OCI-LY3 (cell line): ENCODE results near the gene CIAPIN1.

Source experiments
- H2AFZ ChIP-seq: fragments of 200-600, 300-600 bp; shearing (Covaris generic); 2 replicates; pipeline ENCODE4 v1.6.0; 2014; ENCODE audit warnings: antibody characterized with exemption, low read depth, low read length
- H3K27ac ChIP-seq: fragments of 200-600, 300-600 bp; sonication (generic); 2 replicates; pipeline ENCODE4 v1.5.1; 2014; ENCODE audit warnings: mild to moderate bottlenecking, low read length, moderate library complexity, mixed read lengths
- H3K27me3 ChIP-seq: fragments of 200-600, 300-600 bp; sonication (generic); 2 replicates; pipeline ENCODE4 v1.6.1; 2014; ENCODE audit warnings: low read depth, low read length, mixed read lengths
- H3K36me3 ChIP-seq: fragments of 200-600, 300-600 bp; sonication (generic); replicated peaks from 2 replicates; pipeline ENCODE3; 2014; ENCODE audit warnings: low read depth, low read length, mixed read lengths
- H3K4me1 ChIP-seq: fragments of 300-600, 200-600 bp; sonication (generic); 2 replicates; pipeline ENCODE4 v1.6.1; 2014; ENCODE audit warnings: low read length, mixed read lengths
- H3K4me2 ChIP-seq: fragments of 200-600, 300-600 bp; sonication (generic); 2 replicates; pipeline ENCODE4 v1.6.1; 2014; ENCODE audit warnings: low read length, mixed read lengths
- H3K4me3 ChIP-seq: fragments of 300-600, 200-600 bp; sonication (generic); 2 replicates; pipeline ENCODE4 v1.5.1; 2014; ENCODE audit warnings: antibody characterized with exemption, mild to moderate bottlenecking, low read length, moderate library complexity
- H3K79me2 ChIP-seq: fragments of 300-600, 200-600 bp; shearing (Covaris generic); 2 replicates; pipeline ENCODE4 v1.6.1; 2014; ENCODE audit warnings: mild to moderate bottlenecking, low read length, mixed read lengths
- H3K9ac ChIP-seq: fragments of 300-600, 200-600 bp; shearing (Covaris generic); 2 replicates; pipeline ENCODE4 v1.6.0; 2014; ENCODE audit warnings: mild to moderate bottlenecking, low read length, moderate library complexity
- H3K9me3 ChIP-seq: fragments of 200-600, 300-600 bp; shearing (Covaris generic); 2 replicates; pipeline ENCODE4 v1.6.1; 2014; ENCODE audit warnings: low read length, mixed read lengths; ENCODE audit not compliant: insufficient read depth
- H4K20me1 ChIP-seq: fragments of 200-600, 300-600 bp; sonication (generic); 2 replicates; pipeline ENCODE4 v1.6.1; 2016; ENCODE audit warnings: low read length, mixed read lengths; ENCODE audit not compliant: insufficient read depth
- EZH2phosphoT487 ChIP-seq: fragments of 200-600 bp; shearing (Covaris generic); IDR thresholded peaks from 2 replicates; pipeline ENCODE4 v1.6.1; 2018; ENCODE audit warnings: antibody characterized with exemption, mixed run types, low read depth
- TF ChIP-seq, protein P1 (sequence below): fragments of 200-600, 300-600 bp; sonication (generic); IDR thresholded peaks from 2 replicates; pipeline ENCODE4 v1.5.1; 2014; ENCODE audit warnings: antibody characterized with exemption, low read length, low read depth

Gene CIAPIN1

DNA sequence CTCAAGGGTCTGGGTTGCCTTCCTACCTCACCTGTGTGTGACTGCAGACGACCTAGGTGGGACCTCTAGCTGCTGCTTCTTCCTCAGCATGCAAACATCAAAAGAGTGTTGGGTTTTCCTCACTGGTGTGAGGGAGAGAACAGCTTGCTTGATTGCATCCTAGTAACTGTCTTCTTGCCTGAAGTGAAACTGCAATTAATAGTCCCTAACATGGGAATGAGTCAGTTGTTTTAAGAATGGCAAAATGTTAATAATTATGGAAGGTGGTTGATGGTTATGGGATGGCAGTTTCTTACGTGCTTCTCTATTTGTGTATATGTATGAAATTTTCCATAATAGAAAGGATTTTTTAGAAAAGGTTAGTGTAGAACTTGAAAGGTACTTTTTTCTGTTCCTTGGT is 21.2 kb upstream of the CIAPIN1 start:
- peaks cover 10% of the 10 kb centered on the region for H3K79me2 ChIP-seq
- no peaks in the 10 kb centered on the region for H3K27me3 ChIP-seq
- H3K27ac ChIP-seq: no peak overlapping the region
- H2AFZ ChIP-seq: no peak overlapping the region
- no peak overlapping the region for H3K4me2 ChIP-seq
- peaks cover 70% of the 10 kb centered on the region for H3K36me3 ChIP-seq
- peaks cover 4% of the 10 kb centered on the region for H3K4me1 ChIP-seq
- no peak overlapping the region for H3K4me3 ChIP-seq
- H4K20me1 ChIP-seq: peaks cover 3% of the 10 kb centered on the region; the same call in 1 of the 2 replicates
- no peaks in the 10 kb centered on the region for H3K9me3 ChIP-seq
- no peak overlapping the region for H3K9ac ChIP-seq
- TF ChIP-seq, protein P1, sequence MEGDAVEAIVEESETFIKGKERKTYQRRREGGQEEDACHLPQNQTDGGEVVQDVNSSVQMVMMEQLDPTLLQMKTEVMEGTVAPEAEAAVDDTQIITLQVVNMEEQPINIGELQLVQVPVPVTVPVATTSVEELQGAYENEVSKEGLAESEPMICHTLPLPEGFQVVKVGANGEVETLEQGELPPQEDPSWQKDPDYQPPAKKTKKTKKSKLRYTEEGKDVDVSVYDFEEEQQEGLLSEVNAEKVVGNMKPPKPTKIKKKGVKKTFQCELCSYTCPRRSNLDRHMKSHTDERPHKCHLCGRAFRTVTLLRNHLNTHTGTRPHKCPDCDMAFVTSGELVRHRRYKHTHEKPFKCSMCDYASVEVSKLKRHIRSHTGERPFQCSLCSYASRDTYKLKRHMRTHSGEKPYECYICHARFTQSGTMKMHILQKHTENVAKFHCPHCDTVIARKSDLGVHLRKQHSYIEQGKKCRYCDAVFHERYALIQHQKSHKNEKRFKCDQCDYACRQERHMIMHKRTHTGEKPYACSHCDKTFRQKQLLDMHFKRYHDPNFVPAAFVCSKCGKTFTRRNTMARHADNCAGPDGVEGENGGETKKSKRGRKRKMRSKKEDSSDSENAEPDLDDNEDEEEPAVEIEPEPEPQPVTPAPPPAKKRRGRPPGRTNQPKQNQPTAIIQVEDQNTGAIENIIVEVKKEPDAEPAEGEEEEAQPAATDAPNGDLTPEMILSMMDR: no peak
- TF ChIP-seq EZH2phosphoT487: no peak

GRCh38 chr16:57464523-57464922 is 17.3 kb upstream of the CIAPIN1 start:
- no peak for TF ChIP-seq EZH2phosphoT487
- TF ChIP-seq, protein P1: no peak
- Histone ChIP-seq H4K20me1 (peaks cover 3% of the 10 kb centered on the region; the same call in 1 of the 2 replicates), H3K4me1 (peaks cover 7% of the 10 kb centered on the region), H3K4me3 (no peak overlapping the region), H3K27ac (no peak overlapping the region), H3K4me2 (no peak overlapping the region), H3K27me3 (no peaks in the 10 kb centered on the region), H2AFZ (no peak overlapping the region), H3K9ac (no peak overlapping the region), H3K9me3 (no peaks in the 10 kb centered on the region), H3K36me3 (peaks cover 56% of the 10 kb centered on the region), H3K79me2 (peaks cover 19% of the 10 kb centered on the region)

- peaks cover 60% of the 10 kb centered on the region for H3K36me3 ChIP-seq
- peak overlapping the region; percentile 71 for H3K9ac ChIP-seq
- H2AFZ ChIP-seq: no peak overlapping the region
- peaks cover 19% of the 10 kb centered on the region for H3K79me2 ChIP-seq
- no peaks in the 10 kb centered on the region for H3K27me3 ChIP-seq
- no peak for TF ChIP-seq EZH2phosphoT487
- TF ChIP-seq, protein P1: no peak
- H4K20me1 ChIP-seq: no peaks in the 10 kb centered on the region; the same call in 1 of the 2 replicates
- H3K27ac ChIP-seq: no peak overlapping the region
- H3K9me3 ChIP-seq: no peaks in the 10 kb centered on the region
- peaks cover 7% of the 10 kb centered on the region for H3K4me1 ChIP-seq
- peak overlapping the region; percentile 89 for H3K4me3 ChIP-seq
- H3K4me2 ChIP-seq: peak overlapping the region; percentile 99
Observed at GRCh38 chr16:57462978-57463362, 15.8 kb upstream of the CIAPIN1 start.

DNA sequence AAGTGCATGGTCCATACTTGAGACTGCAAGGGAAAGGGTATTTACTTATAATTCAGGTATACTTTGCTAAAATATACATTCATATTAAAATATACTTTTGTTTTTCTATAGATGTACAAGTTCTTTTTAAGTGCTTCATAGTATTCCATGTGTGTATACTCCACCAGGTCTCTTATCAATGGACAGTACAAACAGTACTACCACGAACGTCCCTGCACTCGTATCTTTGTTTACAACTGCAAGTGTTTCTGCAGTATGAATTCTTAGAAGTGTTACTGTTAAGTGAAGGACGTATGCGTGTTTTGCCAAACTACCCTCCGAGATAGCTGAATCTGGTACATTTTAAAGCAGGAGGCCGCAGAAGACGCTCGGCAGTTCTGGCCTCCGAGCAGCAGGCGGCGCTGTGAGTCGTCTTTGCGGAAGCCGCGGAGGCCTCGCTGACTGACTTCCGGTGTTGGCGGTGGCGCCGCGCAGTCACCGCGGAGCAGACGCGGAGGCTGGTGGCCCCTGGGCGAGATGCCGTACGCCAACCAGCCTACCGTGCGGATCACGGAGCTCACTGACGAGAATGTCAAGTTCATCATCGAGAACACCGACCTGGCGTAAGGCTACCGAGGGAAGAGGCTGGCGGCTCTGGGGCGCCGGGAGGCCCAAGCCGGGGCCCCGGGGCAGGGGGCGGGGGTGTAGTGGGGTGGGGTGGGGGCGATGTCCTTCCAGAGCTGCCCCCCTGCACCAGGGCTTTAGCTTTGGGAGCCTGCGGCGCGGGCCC is 15.2 kb upstream of the CIAPIN1 start, which contains the start of gene POLR2C:
TSS of gene POLR2C (plus strand) at position 471 of the 769 bp plus-strand sequence. CDS start at position 517, 46 bp downstream.
- Histone ChIP-seq H4K20me1 (no peaks in the 10 kb centered on the region; the same call in 1 of the 2 replicates), H3K79me2 (peaks cover 19% of the 10 kb centered on the region), H3K4me3 (peak within 1 kb of the TSS; percentile 89), H3K9ac (peak within 1 kb of the TSS; percentile 71), H3K4me1 (peaks cover 7% of the 10 kb centered on the region), H2AFZ (peak within 1 kb of the TSS; percentile 39; the same call in 1 of the 2 replicates), H3K36me3 (peaks cover 59% of the 10 kb centered on the region), H3K9me3 (no peaks in the 10 kb centered on the region), H3K27ac (peak within 1 kb of the TSS; percentile 26; the same call in 1 of the 2 replicates), H3K27me3 (no peaks in the 10 kb centered on the region), H3K4me2 (peak within 1 kb of the TSS; percentile 99)
- TF ChIP-seq EZH2phosphoT487: no peak
- TF ChIP-seq, protein P1: peak; percentile 77
